Iris pigment epithelial cell (primary cell): ENCODE measurements around the gene ABCA9.
"Not testable (repeated sequence)": the region's sequence is repeated elsewhere in the genome, so short reads cannot be mapped to it uniquely, and the experiment has no call there.

ENCODE experiments used
- DNase-seq: peaks from one replicate; pipeline ENCODE4 v3.0.0-alpha.2; 2011; ENCODE audit warnings: low read depth

Gene ABCA9

DNA sequence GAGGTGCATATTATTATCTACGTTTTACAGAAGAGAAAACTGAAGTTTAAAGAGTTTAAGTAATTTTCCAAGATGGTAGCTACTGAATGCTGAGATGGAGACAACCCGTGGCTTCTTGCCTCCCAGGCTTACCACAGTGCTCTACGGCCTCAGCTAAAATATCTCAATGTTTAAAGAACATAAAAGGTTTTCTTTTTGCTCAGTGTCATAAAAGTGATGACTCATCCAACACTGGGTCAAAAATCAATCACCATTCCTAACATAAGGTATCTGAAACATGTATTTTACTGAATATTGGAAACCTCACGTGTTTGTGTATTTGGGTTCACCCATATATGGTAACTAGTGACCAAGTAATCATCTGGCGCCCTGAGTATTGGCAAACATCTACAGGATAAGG, 18.4 kb downstream of the ABCA9 start:
- no peak for DNase-seq

- DNase-seq = no peak
Observed at GRCh38 chr17:69031839-69032238, 28.9 kb downstream of the ABCA9 start.

DNA sequence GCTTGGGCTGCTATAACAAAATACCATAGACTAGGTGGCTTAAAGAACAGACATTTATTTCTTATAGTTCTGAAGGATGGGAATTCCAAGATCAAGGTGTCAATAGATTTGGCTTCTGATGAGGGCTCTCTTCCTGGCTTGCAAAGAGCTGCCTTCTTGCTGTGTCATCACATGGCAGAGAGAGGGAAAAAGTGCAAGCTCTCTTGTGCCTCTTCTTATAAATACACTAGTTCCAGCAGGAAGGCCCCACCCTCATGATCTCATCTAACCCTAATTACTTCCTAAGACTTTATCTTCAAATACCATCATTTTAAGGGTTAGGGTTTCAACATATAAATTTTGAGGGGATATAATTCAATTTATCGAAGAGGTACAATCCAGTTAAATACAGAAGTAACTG, 30.6 kb downstream of the ABCA9 start:
- DNase-seq = peak; percentile 23

DNA sequence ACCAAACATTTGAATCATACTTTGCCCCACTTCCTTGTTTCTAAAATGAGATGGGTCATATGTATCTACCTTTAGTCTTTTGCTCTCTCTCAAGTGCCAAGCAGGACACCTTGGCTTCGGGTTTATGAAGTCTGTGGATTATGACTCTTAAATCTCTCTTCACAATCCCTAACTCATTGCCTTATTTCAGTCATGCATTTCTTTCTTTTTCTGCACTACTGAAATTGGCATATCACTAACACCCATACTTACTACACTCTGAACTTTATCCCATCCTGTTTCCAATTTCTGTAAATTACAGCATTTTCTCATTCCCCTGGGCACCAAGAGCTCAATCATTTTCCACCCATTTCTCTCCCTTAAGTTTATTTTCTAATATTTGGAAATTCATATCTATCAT, 42.0 kb downstream of the ABCA9 start:
- DNase-seq = no peak

- no peak for DNase-seq
Observed at GRCh38 chr17:69018022-69018615, 42.6 kb downstream of the ABCA9 start.

DNA sequence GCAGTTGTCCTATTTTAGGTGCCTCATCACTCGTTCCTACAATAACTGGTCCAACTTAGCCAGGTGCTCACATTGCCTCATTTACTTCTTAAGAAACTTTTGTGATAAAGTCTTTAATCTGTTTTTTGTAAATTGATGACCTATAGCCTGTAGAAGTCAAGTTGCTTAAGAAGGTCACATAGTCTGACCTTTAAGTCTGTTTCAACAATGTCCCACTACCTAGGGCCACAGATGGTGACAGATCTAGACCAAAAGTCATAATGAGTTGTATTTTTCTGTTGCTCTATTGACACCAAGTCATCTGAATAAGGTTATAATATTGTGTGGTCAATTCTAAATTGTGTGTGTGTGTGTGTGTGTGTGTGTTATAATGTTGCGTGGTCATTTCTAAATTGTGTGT, 45.1 kb downstream of the ABCA9 start:
- DNase-seq = no peak

GRCh38 chr17:69012895-69013805, 47.6 kb downstream of the ABCA9 start:
- DNase-seq = peak; percentile 42

DNA sequence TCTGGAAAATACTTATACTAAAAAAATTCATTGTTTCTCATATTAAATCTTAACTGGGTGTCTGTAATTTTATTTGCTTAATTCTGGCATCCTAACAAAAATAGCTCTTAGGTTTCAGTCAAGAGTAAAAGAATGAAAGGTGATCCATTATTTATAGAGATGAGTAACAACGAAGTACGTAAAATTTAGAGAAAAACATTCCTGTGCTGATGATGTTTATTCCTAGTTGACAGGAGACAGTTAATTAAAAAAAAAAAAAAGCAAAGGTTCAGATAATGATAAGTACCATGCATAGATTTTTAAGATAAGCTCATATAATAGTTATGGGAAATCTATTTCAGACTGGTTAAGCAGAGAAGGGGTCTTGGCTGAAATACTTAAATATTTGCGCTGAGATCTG, 50.8 kb downstream of the ABCA9 start:
- DNase-seq = no peak

GRCh38 chr17:69004759-69005158, 56.0 kb downstream of the ABCA9 start:
- not testable (repeated sequence) for DNase-seq

DNA sequence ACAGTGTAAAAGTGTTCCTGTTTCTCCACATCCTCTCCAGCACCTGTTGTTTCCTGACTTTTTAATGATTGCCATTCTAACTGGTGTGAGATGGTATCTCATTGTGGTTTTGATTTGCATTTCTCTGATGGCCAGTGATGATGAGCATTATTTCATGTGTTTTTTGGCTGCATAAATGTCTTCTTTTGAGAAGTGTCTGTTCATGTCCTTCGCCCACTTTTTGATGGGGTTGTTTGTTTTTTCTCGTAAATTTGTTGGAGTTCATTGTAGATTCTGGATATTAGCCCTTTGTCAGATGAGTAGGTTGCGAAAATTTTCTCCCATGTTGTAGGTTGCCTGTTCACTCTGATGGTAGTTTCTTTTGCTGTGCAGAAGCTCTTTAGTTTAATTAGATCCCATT, 61.0 kb downstream of the ABCA9 start:
- DNase-seq = not testable (repeated sequence)

GRCh38 chr17:68993112-68993511, 67.6 kb downstream of the ABCA9 start:
- peak; percentile 51 for DNase-seq

GRCh38 chr17:68987966-68988365, 72.8 kb downstream of the ABCA9 start:
- DNase-seq = no peak

DNA sequence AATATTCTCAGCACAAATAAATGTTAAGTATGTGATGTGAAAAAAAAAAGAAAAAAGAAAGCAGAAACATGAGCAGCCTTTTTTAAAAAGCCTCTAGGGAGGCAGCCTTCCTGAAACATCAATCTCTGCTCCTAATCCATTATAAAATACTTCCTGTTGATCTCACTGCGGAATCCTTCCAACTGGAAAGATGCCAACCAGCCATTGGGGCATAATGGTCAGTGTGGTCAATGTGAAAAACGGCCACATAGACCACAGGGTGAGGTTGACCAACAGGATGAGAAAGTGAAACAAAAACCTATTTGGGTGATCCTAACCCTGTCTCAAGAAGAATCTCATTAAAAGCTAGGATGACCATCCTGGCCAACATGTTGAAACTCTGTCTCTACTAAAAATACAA, 79.4 kb downstream of the ABCA9 start:
- peak; percentile 90 for DNase-seq

GRCh38 chr17:68973098-68973846, 87.5 kb downstream of the ABCA9 start:
- DNase-seq = peak; percentile 20

- DNase-seq = peak; percentile 38
Observed at GRCh38 chr17:68972119-68972704, 88.5 kb downstream of the ABCA9 start.

DNA sequence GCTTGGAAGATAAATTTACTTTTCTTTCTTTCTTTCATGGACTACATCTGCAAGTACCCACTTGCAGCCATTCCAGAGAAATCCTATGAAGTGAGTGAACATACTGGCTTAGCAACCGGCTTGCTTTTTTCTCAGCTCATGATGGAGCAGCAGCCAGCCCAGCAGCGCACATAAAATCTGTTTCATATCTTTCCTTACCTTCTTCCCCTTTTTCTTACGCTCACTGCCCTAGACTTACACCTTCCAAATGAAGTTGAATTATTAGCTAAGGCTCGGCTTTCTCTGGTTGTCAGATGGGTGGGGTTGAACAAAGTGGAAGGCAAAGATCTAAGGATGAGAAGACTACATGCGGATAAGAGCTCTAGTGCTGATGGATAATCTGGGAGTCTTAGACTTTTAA, 91.6 kb downstream of the ABCA9 start:
- DNase-seq = no peak

DNA sequence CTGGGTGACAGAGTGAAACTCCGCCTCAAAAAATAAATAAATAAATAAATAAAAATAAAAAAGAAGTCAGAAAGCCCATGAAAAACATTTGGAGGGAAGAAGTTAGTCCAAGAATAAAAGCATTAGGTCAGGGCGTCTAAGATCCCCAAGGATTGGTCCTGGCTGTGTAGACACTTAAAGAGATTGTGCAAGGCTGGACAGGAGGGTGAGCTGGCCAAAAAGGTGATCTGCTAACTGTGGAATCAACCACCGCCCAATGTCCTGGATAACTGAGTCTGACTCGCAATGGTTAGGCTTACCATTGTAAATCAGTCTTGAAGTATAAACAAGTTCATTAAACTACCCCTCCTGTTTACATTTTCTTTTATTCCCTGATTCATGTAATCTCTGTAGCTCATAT, 96.8 kb downstream of the ABCA9 start:
- DNase-seq = peak; percentile 15

- DNase-seq = no peak
Observed at GRCh38 chr17:68961214-68961882, 99.4 kb downstream of the ABCA9 start.

- not testable (repeated sequence) for DNase-seq
Observed at GRCh38 chr17:68959117-68959516, 101.6 kb downstream of the ABCA9 start.

DNA sequence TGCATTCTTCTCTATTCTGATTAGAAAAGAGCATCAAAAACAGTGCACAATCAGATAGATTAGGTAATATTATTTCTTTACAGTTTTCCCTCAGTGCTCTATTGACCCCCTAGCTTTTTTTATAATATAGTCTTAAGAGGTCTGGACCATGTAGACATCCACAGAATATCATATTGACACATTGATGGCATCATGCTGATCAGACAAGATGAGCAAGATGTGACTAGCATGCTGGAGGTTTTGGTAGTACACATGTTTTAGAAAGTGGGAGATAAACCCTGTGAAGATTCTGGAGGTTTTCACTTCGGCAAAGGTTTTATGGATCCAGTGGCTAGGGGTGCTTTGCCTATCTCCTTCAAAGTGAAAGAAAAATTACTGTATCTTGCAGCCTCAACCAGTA, 102.8 kb downstream of the ABCA9 start:
- no peak for DNase-seq

DNA sequence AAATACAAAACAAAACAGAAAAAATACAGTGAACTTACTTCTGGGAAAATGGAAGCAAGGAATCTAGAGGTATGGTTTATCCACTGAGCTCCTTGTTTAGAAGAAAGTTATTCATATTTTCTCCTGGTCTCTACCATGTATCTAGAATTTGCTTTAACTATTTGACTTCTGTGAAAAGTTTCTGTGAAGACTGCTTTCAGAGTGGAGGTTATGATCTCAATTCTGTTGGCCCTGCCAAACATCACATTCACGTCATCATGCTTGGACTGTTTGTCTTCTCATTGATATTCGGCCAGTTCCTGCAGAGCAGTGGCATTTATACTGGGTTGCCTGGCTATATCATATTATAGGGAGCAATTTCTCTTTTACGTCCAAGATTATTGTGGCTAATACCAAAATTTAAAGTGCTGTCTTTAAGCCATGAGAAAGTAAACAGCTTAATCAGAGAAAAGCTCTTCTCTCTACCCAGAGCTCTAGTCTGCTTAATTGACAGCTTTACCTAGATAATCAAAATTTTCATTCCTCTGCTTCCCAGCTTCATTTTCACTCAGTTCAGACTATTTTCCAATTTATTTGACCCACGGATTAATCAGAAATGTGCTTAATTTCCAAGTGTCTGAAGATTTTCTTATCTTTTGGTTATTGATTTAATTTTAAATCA, 105.4 kb downstream of the ABCA9 start, which contains the start of gene ABCA8:
TSS of gene ABCA8 (minus strand) at position 212 of the 661 bp plus-strand sequence. CDS start 13,358 bp downstream, outside the sequence.
- DNase-seq = peak; percentile 87
